Cardiac fibroblast (primary cell): ENCODE data around the gene OR7G1.

Experiments used
- DNase-seq, 2 donors: peaks; one replicate each; pipeline versions ENCODE4 v3.0.0 to v3.0.0-alpha.2; 2010; ENCODE audit warnings: low read depth in 2 of 2
- H3K4me3 ChIP-seq, 2 donors: replicated peaks in 1 of 2; 1 replicate in 1 of 2; 2 replicates in 1 of 2; pipeline ENCODE4 v1.5.1; 2011; ENCODE audit warnings: low read depth in 2 of 2, low read length in 2 of 2, mild to moderate bottlenecking in 2 of 2, moderate library complexity in 1 of 2
- TF ChIP-seq, protein P1 (sequence below): IDR thresholded peaks from one replicate; pipeline ENCODE4 v1.5.1; 2011; ENCODE audit warnings: low read depth, mild to moderate bottlenecking, low read length, inconsistent platforms

Gene OR7G1

GRCh38 chr19:9139609-9140158, 24.1 kb upstream of the OR7G1 start:
- TF ChIP-seq, protein P1, sequence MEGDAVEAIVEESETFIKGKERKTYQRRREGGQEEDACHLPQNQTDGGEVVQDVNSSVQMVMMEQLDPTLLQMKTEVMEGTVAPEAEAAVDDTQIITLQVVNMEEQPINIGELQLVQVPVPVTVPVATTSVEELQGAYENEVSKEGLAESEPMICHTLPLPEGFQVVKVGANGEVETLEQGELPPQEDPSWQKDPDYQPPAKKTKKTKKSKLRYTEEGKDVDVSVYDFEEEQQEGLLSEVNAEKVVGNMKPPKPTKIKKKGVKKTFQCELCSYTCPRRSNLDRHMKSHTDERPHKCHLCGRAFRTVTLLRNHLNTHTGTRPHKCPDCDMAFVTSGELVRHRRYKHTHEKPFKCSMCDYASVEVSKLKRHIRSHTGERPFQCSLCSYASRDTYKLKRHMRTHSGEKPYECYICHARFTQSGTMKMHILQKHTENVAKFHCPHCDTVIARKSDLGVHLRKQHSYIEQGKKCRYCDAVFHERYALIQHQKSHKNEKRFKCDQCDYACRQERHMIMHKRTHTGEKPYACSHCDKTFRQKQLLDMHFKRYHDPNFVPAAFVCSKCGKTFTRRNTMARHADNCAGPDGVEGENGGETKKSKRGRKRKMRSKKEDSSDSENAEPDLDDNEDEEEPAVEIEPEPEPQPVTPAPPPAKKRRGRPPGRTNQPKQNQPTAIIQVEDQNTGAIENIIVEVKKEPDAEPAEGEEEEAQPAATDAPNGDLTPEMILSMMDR = no peak
- peak overlapping the region; percentile 88 to 97 for H3K4me3 ChIP-seq
- DNase-seq = peak in 1 of 2 donors; percentile 5

- TF ChIP-seq, protein P1 = no peak
- no peak overlapping the region for H3K4me3 ChIP-seq
- DNase-seq = no peak
These were observed 16.9 kb upstream of the OR7G1 start for GRCh38 chr19:9132422-9132821.

- TF ChIP-seq, protein P1 = no peak
- no peak overlapping the region for H3K4me3 ChIP-seq
- no peak for DNase-seq
These were observed 15.4 kb upstream of the OR7G1 start for GRCh38 chr19:9130965-9131364.

DNA sequence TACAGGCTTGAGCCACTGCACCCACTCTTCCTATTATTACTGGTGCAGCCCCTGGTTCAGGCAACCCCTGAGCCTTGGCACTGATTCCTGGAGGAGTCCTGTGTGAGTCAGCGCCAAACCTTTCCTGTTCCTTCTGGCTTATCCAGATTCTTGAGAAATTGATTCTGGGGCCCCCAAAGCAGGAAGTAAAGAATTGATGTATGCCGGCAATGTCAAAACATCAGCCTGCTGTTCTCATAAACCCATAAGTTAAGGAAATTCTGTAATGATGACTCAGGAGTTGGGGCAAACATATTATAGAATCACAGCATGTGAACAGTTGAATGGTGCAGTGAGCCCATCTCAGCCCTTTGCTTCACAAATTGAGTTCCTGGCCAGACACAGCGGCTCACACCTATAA, 12.6 kb upstream of the OR7G1 start:
- TF ChIP-seq, protein P1 = no peak
- H3K4me3 ChIP-seq = no peak overlapping the region
- DNase-seq = peak; percentile 57 to 66

DNA sequence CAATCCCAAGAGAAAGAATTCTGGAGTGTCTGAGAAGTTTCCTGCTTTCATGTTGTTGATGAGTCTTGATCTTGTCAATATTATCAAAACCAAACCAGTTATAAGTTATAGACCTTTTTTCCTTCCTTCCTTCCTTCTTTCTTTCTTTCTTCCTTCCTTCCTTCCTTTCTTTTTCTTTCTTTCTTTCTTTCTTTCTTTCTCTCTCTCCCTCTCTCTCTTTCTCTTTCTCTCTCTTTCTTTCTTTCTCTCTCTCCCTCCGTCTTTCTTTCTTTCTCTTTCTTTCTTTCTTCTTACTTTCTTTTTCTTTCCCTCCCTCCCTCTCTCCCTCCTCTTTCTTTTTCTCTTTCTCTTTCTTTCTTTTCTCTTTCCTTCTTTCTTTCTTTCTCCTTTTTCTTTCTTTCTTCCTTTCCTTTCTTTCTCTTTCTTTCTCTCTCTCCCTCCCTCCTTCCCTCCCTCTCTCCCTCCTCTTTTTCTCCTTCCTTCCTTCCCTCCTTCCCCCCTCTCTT, 11.4 kb upstream of the OR7G1 start, which contains the start of gene OR7G3:
TSS of gene OR7G3 (minus strand) at position 51 of the 506 bp plus-strand sequence. CDS start at position 51, 0 bp downstream.
- no peak for DNase-seq
- TF ChIP-seq, protein P1 = no peak
- no peak within 1 kb of the TSS for H3K4me3 ChIP-seq

- no peak overlapping the region for H3K4me3 ChIP-seq
- TF ChIP-seq, protein P1 = no peak
- no peak for DNase-seq
These were observed 984 bp upstream of the OR7G1 start for GRCh38 chr19:9116547-9116946.

DNA sequence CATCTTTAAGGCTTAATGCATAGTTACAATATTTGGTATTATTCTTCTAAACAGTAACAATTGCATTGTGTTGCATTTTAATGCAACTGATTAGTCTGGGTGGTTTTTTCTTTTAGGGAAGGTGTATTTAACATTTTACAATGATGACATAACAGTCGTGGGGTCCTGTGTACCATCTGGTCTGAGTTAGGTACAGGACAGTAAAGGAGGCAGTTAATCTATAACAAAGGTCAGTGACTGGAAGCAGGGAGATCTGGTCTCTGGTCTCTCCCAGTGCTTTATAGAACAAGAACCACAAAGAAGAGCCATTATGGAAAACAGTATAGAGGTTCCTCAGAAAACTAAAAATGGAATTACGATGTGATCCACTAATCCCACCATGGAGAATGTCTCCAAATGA, 5.6 kb downstream of the OR7G1 start:
- TF ChIP-seq, protein P1 = no peak
- no peak for DNase-seq
- H3K4me3 ChIP-seq = no peak overlapping the region
